Stimulated activated CD4-positive, alpha-beta T cell treated with anti-CD3 and anti-CD28 coated beads, Interleukin-12 subunit alpha, Interleukin-12 subunit beta, amount 100 ng/mL, for 48 hours (primary cell): ENCODE measurements around the gene MSX2.
"Not testable (repeated sequence)": the region's sequence is repeated elsewhere in the genome, so short reads cannot be mapped to it uniquely, and the experiment has no call there.

Experiments
- DNase-seq, 3 donors: peaks; one replicate each; pipeline ENCODE4 v3.0.0-alpha.2; 2020; ENCODE audit warnings: low read depth in 2 of 3, low spot score in 1 of 3

The MSX2 gene

DNA sequence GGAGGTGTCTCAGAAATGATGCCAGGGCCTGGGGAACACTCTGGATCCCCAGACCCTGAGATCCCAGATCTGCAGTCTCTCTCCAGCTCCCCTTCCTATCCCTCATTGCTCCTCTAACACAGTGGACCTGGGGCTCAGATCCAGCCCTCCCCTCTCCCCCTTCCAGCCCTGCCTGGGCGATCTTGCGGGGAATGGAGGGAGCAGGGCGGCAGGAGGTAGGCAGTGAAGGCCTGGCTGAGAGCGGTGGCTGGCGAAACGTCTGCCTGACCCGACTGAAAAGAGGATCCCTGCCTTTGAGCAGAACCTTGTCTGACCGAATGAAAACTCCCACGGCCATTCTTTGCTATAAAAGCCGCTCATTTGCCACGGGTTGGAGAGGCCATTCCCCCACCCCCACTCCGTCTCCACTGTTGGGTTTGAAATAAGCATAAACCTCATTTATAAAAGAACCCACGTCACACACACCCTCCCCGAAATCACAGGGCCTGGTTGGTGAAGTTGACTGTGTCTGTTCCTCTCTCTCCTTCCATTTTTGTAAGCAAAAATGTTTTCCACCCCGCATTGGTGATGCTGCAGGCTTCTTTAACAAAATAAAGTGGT is 8.8 kb downstream of the MSX2 start:
- DNase-seq = no peak

DNA sequence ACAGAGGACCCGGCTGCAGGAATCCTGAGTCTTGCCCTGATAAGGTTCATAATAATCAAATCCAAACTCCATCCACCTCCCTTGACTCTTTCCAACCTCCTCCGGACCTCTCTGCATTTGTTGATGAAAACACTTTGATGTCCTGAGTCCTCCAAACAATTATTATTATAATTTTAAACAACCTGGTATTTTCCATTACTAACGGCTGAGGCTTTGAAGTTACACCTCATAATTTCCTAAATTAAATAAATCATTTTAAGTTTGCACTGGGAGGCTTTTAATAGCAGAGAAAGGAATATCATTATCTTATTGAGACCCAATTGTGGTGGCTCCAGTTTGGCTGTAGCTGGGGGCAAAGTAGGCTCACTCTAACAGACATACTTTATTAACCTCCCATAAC is 9.5 kb downstream of the MSX2 start:
- DNase-seq = no peak

DNA sequence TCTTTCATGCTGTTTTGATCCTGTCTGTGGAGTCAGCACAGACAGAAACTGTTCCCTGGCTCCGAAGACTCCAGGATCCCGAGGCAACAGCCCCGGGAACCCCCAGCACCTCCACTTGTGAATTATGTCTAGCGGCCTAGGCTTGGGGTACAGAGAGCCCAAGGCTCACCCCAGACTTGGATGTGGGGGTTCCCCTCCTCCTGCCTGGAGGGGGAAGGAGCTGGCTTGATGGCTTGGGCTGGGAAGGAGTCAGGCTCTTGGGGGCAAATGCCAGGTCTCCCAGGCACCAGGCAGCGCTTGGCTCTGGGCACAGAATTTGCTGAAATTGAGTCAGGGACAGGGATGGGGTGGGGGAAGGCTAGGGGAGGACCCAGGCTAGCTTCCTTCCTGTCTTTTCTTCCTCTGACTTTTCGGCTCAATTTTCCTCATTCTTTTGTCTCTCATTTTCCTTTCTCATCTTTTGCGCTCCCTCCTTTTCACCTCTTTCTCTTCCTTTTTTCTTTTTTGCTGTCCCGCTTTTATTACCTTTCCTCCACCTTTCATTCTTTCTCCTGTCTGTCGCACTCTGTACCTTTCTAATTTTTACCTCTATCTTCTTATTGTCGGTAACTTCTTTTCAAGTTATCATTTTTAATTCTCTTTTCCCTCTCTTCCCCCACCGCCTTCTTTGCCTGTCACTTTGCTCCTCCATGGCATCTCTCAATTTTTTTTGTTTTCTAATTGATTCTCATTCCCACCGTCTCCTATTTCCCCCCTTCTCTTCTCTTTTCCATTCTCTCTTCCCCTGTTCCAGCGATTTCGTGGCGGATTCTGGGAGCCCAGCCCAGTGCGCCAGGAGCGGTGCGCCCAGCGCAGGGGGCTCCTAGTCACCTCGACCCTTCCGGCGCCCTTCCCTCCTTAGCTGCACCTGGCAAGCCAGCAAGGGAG is 10.5 kb downstream of the MSX2 start:
- no peak for DNase-seq

DNA sequence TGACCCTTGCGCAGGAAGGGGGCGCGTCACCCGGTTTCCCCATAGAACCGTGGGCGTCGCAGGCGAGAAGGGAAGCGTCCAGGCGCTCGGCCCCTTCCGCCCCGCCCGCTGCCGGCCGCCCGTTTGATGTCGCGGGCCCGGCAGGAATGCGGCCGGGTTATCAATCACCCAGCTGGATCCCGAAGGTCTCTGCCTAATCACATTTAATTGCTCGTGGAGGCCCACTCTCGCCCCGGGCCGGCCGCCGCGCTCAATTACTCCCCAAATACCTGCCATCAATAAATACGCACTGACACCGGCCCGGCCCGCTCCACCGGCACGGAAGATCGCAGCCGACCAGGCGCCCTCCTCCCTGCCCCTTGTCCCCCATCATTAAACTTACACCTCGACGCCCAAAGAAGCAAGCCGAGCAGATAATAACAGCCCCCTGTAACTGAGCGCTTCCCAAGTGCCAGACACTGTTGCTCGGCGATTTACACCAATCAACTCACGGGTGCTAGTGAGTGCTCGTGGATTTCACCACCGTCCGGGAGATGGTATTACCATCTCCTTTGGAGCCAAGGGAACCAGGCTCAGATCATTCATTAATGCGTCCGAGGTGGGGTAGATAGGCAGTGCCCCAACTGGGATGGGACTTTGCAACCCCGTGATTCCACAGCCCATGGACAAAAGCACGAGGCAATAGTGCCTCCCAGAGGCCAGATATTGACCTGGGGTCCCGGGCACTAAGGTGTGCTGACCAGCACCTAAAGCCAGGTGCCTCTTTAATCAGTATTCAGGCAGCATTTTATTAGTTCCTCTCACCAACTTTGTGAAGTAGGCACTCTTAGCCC is 11.3 kb downstream of the MSX2 start:
- DNase-seq = no peak

DNA sequence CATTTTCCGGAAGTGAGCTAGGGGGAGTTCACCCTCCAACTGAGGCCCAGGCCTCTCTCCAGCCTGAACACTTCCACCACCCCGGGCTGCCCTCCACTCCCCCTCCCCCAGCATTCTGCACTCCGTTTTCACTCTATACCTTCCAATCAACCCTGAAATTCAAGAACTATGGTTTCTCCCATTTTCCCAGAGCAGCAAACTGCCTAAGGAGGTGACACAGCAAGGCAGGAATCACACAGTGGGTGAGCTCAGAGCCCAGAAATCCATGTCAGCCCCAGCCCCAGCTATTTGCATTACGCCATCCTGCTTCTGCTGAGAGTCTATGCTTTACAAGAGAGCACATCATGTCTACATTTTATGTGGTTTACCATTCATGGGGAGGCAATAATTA is 11.9 kb downstream of the MSX2 start:
- no peak for DNase-seq

DNA sequence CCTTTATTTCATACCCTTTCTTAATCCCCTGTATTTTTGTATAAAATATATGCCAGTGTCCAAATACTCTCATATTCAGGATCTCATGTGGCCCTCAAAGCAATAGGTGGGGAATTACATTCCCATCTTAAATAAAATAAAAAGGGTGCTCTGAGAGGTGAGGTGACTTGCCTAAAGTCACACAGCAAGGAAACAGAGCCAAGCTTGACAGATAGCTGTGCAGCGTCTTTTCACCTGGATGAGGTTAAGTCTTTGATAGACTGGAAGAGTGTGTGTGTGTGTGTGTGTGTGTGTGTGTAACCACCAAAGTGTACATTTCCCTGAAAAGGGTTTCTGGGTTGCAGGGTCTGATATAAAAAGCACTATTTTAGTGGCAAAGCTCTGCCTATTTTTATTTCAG is 12.4 kb downstream of the MSX2 start:
- DNase-seq = no peak

DNA sequence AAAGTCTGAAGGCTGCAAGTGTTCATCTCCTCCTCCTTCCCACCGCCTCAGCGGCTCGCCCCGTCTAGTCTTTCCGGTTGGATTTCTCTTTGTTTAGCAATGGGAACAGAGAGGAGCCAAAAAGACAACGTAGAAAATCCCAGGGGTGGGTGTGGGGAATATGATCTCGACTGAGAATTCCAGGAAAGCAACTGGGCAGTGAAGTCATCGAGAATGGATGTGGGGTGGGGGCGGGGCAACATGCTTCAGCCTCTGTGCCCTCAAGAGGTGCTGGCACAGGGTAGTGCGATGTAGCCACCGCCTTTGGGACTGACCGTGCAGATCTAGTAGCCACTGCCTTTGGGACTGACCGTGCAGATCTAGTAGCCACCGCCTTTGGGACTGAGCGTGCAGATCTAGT is 12.9 kb downstream of the MSX2 start:
- DNase-seq = no peak

DNA sequence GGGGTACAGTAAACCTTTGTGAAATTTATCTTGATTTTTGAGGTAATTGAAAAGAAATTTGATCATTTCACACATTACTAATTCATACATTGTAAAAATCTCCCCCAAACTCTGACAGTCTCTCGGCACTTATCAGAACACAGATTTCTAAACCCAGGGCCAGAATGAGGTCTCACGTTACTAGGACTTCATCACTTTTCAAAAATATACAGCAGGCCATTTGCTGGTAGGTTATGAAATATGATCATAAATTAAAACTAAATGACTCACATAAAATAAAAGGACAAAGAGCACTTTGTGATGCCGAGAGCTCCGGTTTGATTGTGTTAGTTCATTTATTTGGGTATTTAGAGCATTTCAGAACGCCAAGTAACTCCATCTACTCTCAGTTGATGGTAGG is 17.0 kb downstream of the MSX2 start:
- DNase-seq = no peak

DNA sequence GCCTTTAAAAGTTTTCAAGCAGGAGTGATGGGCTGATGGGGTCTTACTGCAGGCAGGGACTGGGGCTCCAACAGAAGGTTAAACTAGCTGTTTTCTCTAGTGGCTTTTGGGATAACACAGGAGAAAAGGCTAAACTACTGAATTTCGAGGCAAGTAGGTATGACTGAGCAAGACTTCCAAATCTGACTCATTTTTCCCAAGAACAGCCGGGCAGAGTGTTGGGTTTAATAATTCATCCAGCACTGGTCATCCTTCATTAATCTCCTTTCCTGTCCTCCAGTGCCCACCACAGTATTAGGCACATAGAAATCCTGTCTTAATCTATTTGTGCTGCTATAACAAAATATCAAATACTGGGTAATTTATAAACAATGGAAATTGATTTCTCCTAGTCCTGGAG is 20.5 kb downstream of the MSX2 start:
- no peak for DNase-seq

DNA sequence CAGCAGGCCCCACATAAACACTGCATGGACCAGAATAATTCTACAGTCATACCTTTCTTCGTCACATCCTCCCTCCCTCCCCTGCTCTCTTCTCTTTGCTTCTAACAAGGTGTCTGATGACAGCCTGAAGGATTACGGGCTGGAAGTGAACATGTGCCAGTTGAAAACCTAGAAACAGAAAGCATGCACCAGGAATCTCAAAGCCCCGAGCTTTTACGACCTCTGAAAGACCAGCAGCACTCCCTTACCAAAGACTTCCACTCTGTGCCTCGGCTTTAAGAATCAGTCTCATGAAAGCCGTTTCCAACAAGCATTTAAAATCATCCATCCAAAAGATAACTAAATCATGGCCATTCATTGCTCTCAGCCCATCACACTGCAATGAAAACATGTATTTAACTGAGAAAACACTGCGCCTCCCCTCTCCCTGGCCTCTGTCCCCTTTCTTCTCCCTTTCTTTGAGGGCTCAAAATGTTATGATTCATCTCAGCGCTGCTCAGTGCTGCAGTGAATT is 21.3 kb downstream of the MSX2 start:
- DNase-seq = no peak

DNA sequence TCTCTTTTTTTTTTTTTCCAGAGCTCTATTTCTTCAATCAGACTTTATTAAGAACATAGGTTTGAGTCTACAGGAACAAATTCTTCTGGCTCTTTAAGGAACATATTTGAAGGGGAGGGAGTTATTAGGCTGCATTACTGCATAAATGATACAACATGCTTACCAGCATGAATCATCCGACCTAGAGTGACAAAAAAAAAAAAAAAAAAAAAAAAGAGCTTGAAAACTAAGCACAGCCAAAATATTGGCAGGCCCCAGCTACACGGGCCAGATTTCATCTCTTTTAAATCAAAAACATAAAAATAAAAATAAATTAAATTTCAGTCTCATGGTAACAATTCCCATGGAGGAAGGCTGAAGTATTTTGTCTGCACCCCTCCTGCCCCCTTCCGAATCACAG is 26.3 kb downstream of the MSX2 start:
- DNase-seq = no peak

DNA sequence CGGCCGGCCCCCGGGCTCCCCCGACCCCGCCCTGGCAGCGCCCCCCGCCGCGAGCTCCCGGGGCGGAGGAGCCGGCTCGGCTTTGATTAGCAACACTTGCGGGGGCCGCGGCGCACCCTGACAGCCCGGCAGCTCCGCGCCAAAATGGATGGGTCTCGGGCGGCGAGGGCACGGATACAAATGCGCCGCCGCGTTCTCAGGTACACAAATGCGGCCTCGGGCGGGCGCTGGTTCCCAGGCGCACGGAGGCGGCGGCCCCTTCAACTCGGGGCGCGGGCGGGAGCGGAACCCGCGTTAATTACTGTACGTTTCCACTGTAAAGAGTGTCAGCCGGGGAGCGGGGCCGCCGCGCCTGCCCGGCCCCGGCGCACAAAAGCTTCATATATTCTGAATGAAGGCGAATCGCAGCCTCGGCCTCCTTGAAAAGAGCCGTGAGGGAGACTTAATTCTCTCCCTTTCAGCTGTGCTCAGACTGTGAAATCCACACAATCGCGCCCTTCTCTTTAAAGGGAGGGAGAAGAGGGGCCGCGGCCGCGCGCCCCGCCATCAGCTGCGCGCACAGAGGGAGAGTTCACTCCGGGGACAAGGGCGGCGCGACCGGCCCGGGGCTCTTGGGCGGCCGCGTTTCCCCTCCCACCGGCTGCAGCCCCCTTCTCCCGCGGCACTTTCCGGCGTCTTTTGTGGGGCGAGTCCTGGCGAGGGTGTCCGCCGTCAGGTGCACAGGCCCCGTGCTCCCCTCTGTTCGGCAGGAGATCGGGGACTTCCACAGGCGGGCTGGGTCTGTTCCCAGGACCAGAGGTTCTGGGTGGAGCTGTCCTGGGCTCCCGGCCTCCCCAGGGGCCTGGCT is 27.0 kb downstream of the MSX2 start:
- DNase-seq = no peak

DNA sequence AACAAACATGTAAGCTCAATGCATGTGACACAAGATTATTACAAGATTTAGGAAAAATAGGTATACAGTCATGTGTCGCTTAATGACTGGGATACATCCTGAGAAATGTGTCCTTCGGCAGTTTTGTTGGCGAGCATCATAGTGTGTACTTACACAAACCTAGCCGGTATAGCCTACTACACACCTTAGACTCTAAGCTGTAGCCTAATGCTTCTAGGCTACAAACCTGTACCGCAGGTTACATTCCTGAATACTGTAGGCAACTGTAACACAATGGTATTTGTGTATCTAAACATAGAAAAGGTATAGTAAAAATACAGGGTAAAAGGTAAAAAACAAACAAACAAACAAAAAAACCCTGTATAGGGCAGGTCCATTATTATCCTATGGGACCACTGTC is 27.7 kb downstream of the MSX2 start:
- DNase-seq = no peak

DNA sequence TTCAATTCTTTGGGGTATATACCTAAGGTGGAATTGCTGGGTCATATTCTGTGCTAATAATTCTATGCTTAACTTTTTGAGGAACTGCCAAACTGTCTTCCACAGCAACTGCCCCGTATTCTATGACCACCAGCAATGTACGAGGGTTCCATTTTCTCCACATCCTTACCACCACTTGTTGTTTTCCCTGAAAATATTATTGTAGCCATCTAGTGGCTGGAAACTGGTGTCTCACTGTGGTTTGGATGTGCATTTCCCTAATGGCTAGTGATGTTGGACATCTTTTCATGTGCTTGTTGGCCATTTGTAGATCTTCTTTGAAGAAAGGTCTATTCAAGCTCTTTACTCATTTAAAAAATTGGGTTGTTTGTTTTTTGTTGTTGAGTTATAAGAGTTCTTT is 30.7 kb downstream of the MSX2 start:
- no peak for DNase-seq

DNA sequence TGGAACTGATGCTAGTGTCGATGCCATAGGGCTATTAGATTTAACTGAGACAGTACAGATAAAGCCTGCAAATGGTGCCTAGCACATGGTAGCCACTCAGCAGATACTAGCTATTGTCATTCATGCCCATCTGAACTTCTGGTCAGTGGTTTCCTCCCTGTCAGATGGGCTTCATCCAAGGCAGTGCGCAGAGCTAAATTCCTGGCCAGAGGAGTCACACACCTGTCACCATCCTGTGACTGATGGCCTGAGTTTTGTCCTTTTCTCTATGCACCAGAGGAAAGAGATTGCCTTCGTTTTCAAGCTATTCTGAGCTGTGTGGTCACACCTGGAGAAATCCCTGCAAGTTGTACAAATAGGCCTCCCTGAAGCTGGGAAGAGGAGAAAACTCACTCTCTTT is 34.7 kb downstream of the MSX2 start:
- DNase-seq = no peak

DNA sequence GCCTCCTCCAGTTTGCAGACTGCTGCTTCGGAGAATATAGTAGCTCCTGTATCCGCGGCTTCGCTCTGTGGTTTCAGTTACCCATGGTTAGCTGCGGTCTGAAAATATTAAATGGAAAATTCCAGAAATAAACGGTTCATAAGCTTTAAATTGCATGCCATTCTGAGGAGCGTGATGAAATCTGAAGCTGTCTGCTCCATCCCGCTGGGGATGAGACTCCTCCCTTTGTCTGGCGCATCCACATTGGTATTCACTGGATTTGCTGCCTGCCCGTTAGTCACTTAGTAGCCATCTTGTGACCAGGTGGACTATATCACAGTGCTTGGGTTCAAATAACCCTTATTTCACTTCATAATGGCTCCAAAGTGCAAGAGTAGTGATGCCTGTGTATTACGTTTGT is 36.3 kb downstream of the MSX2 start:
- no peak for DNase-seq

DNA sequence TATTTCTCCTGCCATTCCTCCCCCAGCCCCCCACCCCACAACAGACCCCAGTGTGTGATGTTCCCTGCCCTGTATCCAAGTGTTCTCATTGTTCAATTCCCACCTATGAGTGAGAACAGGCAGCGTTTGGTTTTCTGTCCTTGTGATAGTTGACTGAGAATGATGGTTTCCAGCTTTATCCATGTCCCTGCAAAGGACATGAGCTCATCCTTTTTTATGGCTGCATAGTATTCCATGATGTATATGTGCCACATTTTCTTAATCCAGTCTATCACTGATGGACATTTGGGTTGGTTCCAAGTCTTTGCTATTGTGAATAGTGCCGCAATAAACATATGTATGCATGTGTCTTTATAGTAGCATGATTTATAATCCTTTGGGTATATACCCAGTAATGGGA is 37.0 kb downstream of the MSX2 start:
- not testable (repeated sequence) for DNase-seq

DNA sequence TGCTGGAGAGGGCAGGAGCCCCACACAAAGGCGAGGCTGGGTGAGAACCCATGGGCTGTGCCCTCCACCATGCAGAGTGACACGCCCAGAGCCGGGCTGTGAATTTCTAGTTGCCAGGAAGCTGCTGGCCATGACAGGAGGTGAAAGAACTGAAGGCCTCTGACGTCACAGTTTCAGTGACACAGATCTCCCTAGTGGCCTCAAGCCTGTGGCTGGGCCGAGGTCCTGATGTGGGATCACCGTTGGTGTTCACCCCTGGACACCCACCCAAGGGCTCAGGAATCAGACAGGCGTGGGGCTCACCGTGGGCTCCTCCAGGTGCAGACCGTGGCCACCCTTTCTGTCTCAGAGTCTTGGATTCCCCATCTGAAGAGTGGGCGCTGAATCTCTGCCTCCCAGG is 39.9 kb downstream of the MSX2 start:
- DNase-seq = no peak

DNA sequence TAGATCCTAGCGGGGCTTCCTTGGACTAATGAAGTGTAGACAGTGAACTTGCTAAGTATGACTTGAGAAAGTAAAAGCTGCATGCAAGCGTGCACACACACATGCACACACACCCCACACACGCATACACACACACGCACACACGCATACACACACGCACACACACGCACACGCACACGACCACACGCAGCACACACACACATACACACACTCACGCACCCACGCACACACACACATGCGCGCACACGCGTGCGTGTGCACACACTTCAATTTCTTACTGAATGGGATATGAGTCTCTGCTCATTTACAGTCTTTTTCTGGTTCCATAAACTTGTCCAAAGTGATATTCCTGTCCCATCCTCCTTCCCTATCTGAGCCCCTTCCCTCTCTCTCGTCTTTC is 41.2 kb downstream of the MSX2 start:
- DNase-seq = no peak

DNA sequence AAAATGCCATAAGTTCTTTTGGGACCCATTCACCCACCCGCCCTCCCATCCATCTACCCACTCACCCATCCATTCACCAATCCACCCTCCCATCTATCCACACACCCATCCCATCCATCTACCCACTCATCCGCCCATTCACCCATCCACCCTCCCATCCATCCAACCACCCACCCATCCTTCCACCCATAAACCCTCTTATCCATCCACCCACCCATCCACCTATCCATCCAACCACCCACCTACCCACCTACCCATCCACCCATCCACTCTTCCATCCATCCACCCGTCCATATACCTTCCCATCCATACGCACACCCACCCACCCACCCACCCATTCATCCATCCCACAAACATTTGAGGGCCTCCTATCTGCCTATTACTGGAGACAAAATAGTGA is 43.3 kb downstream of the MSX2 start:
- DNase-seq = no peak

DNA sequence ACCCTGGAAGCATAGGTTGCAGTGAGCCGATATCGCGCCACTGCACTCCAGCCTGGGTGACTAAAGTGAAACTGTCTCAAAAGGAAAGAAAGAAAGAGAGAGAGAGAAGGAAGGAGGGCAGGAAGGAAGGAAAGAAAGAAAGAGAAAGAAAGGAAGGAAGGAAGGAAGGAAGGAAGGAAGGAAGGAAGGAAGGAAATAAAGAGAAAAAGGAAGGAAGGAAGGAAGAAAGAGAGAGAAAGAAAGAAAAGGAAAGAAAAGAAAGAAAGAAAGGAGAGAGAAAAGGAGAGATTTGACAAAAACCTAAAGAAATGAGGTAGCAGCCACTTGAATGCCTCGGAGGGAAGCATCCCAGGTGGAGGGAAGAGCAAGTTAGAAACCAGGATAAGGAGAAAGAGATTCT is 44.6 kb downstream of the MSX2 start:
- DNase-seq = no peak
